Keratinocyte (primary cell): ENCODE data around the gene DR1. TPM values are rescaled to one million over a fixed set of nuclear protein-coding genes. Genes with fewer than 3 reads are reported as not detected.

Source experiments
- DNase-seq: peaks from one replicate; pipeline ENCODE4 v3.0.0-alpha.2; 2011; ENCODE audit warnings: low read depth, missing footprints, low spot score
- FAIRE-seq: peaks from 2 replicates; lab custom pipeline; 2011; peaks lifted over from hg19 to GRCh38; lab: Jason Lieb, UNC
- H2AFZ ChIP-seq: 2 replicates; pipeline ENCODE4 v1.6.0; 2012; ENCODE audit warnings: low read length, control low read depth, inconsistent platforms; ENCODE audit not compliant: control insufficient read depth
- H3K27ac ChIP-seq: 2 replicates; pipeline ENCODE4 v1.5.1; 2011; ENCODE audit warnings: low read length; ENCODE audit not compliant: control insufficient read depth, insufficient read depth
- H3K27me3 ChIP-seq: 3 replicates; pipeline ENCODE4 v1.6.0; 2011; ENCODE audit warnings: low read length; ENCODE audit not compliant: control insufficient read depth, insufficient read depth; ENCODE audit errors: extremely low read depth
- H3K36me3 ChIP-seq, 2 experiments: 2 replicates in 1 of 2; 3 replicates in 1 of 2; pipeline ENCODE4 v1.5.1; 2011; ENCODE audit warnings: low read length in 2 of 2, mild to moderate bottlenecking in 1 of 2; ENCODE audit not compliant: control insufficient read depth in 2 of 2, insufficient read depth in 2 of 2; ENCODE audit errors: extremely low read depth in 1 of 2
- H3K4me1 ChIP-seq: 3 replicates; pipeline ENCODE4 v1.5.1; 2011; ENCODE audit warnings: low read length; ENCODE audit not compliant: control insufficient read depth, insufficient read depth; ENCODE audit errors: extremely low read depth
- H3K4me2 ChIP-seq: 3 replicates; pipeline ENCODE4 v1.6.0; 2011; ENCODE audit warnings: low read depth, low read length; ENCODE audit not compliant: control insufficient read depth, insufficient read depth; ENCODE audit errors: extremely low read depth
- H3K4me3 ChIP-seq, 3 experiments: fragments of 200-600 bp in 1 of 3; sonication (generic) in 1 of 3; 2 replicates in 2 of 3; 3 replicates in 1 of 3; pipeline ENCODE4 v1.5.1; 2011 to 2016; ENCODE audit warnings: low read length in 3 of 3, mild to moderate bottlenecking in 3 of 3, control low read depth in 2 of 3, inconsistent platforms in 1 of 3, low read depth in 1 of 3, mixed read lengths in 1 of 3, mixed run types in 1 of 3, moderate library complexity in 1 of 3; ENCODE audit not compliant: control insufficient read depth in 2 of 3, insufficient read depth in 2 of 3; ENCODE audit errors: extremely low read depth in 1 of 3
- H3K79me2 ChIP-seq: 2 replicates; pipeline ENCODE4 v1.6.0; 2012; ENCODE audit warnings: low read length; ENCODE audit not compliant: control insufficient read depth, insufficient read depth
- H3K9ac ChIP-seq: 3 replicates; pipeline ENCODE4 v1.6.0; 2011; ENCODE audit warnings: low read length; ENCODE audit not compliant: control insufficient read depth, insufficient read depth; ENCODE audit errors: extremely low read depth
- H3K9me1 ChIP-seq: 3 replicates; pipeline ENCODE4 v1.6.0; 2011; ENCODE audit warnings: low read length; ENCODE audit not compliant: control insufficient read depth, insufficient read depth; ENCODE audit errors: extremely low read depth
- H3K9me3 ChIP-seq: 2 replicates; pipeline ENCODE4 v1.5.1; 2012; ENCODE audit warnings: low read depth, low read length; ENCODE audit not compliant: control insufficient read depth
- H4K20me1 ChIP-seq: 3 replicates; pipeline ENCODE4 v1.6.0; 2011; ENCODE audit warnings: low read length; ENCODE audit not compliant: control insufficient read depth, insufficient read depth; ENCODE audit errors: extremely low read depth
- CTCF ChIP-seq, 3 experiments: IDR thresholded peaks in 1 of 3; conservative IDR thresholded peaks in 1 of 3; optimal IDR thresholded peaks in 1 of 3; 2 replicates in 2 of 3; 3 replicates in 1 of 3; pipeline versions ENCODE3 to v1.5.1; 2011; ENCODE audit warnings: low read length in 3 of 3, mild to moderate bottlenecking in 3 of 3, moderate library complexity in 2 of 3, control low read depth in 1 of 3, inconsistent platforms in 1 of 3; ENCODE audit not compliant: insufficient read depth in 2 of 3; ENCODE audit errors: extremely low read depth in 1 of 3
- EZH2 ChIP-seq: IDR thresholded peaks from one replicate; pipeline ENCODE4 v1.6.1; 2012; ENCODE audit warnings: inconsistent platforms, mild to moderate bottlenecking, low read length, moderate library complexity
- dilution Hi-C: fragments of 300-500 bp; cut with MboI; formaldehyde crosslinking; loops from one replicate; pipeline ENCODE4 v1.7.0; 2020; ENCODE audit warnings: low sequenced_read_pairs; ENCODE audit not compliant: extremely low pct_ligation_motif_present
- polyA plus RNA-seq, 5 experiments: library from polyadenylated mRNA; depleted of rRNA in 3 of 5; stranded (reverse) in 3 of 5; stranded (forward) in 1 of 5; unstranded in 1 of 5; fragments of >200 nt; gene quantifications; 1 replicate in 1 of 5; 2 replicates in 3 of 5; 3 replicates in 1 of 5; pipeline versions ENCODE4 v1.2.1 to v1.2.3, GENCODE V29; 2011 to 2012; ENCODE audit warnings: missing spikeins in 2 of 5, low read depth in 1 of 5, low replicate concordance in 1 of 5

Gene DR1
- polyA plus RNA-seq, 1 donor (not counting 4 experiments of a cell fraction or from before 2014, with no cell fraction given), result 47.9 TPM

GRCh38 chr1:93331412-93331811 is 14.3 kb upstream of the DR1 start:
- FAIRE-seq, result no peak
- TF ChIP-seq EZH2 (no peak), CTCF (optimal IDR thresholded peaks at IDR 0.05 in 1 of 3, IDR thresholded peaks at IDR 0.05 in 1 of 3, conservative IDR thresholded peaks at IDR 0.05 in 1 of 3; ENCODE audit: extremely low read depth in 1 of 3, insufficient read depth in 2 of 3, low read length in 3 of 3) (no peak)
- no peaks in the 10 kb centered on the region for H3K27me3 ChIP-seq
- H2AFZ ChIP-seq, result no peak overlapping the region
- H3K79me2 ChIP-seq, result no peaks in the 10 kb centered on the region
- no peak overlapping the region for H3K9ac ChIP-seq
- H3K4me2 ChIP-seq, result no peak overlapping the region
- H3K9me1 ChIP-seq, result no peaks in the 10 kb centered on the region
- no peak for DNase-seq
- dilution Hi-C loops, result no loop called here
- H3K36me3 ChIP-seq, result no peaks in the 10 kb centered on the region
- H3K9me3 ChIP-seq, result no peaks in the 10 kb centered on the region
- no peak overlapping the region for H3K4me3 ChIP-seq
- H4K20me1 ChIP-seq, result no peaks in the 10 kb centered on the region
- no peaks in the 10 kb centered on the region for H3K4me1 ChIP-seq
- no peak overlapping the region for H3K27ac ChIP-seq

- H3K4me3 ChIP-seq, result no peak overlapping the region
- no peaks in the 10 kb centered on the region for H4K20me1 ChIP-seq
- no peak overlapping the region for H3K9ac ChIP-seq
- no peak overlapping the region for H2AFZ ChIP-seq
- H3K36me3 ChIP-seq, result no peaks in the 10 kb centered on the region
- DNase-seq (no peak), FAIRE-seq (no peak)
- no peaks in the 10 kb centered on the region for H3K4me1 ChIP-seq
- no peaks in the 10 kb centered on the region for H3K27me3 ChIP-seq
- dilution Hi-C loops, result no loop called here
- TF ChIP-seq EZH2, result no peak
- TF ChIP-seq CTCF (optimal IDR thresholded peaks at IDR 0.05 in 1 of 3, IDR thresholded peaks at IDR 0.05 in 1 of 3, conservative IDR thresholded peaks at IDR 0.05 in 1 of 3; ENCODE audit: extremely low read depth in 1 of 3, insufficient read depth in 2 of 3, low read length in 3 of 3), result no peak
- no peaks in the 10 kb centered on the region for H3K9me1 ChIP-seq
- no peaks in the 10 kb centered on the region for H3K79me2 ChIP-seq
- no peaks in the 10 kb centered on the region for H3K9me3 ChIP-seq
- no peak overlapping the region for H3K4me2 ChIP-seq
- H3K27ac ChIP-seq, result no peak overlapping the region
These were observed 13.3 kb upstream of the DR1 start for GRCh38 chr1:93332368-93332767.
